ENCODE data around the gene CALB2. TPM values are rescaled to one million over a fixed set of nuclear protein-coding genes. Genes with fewer than 3 reads are reported as not detected.

The CALB2 gene
- total and polyA plus RNA-seq, 2 donors (not counting 3 experiments of a cell fraction or from before 2014, with no cell fraction given), result not detected

- DNase-seq (ENCODE audit: low read depth, low spot score) (no peak), FAIRE-seq (no peak)
- no peaks in the 10 kb centered on the region for H3K36me3 ChIP-seq (ENCODE audit: control insufficient read depth in 2 of 2, extremely low read depth in 1 of 2, insufficient read depth in 2 of 2, low read length in 2 of 2)
- TF ChIP-seq EZH2 (IDR thresholded peaks at IDR 0.05; ENCODE audit: borderline replicate concordance, low read depth, low read length, severe bottlenecking), result no peak
- no peak for TF ChIP-seq MAX (IDR thresholded peaks at IDR 0.05; ENCODE audit: insufficient read depth, insufficient read length)
- TF ChIP-seq, protein P1, sequence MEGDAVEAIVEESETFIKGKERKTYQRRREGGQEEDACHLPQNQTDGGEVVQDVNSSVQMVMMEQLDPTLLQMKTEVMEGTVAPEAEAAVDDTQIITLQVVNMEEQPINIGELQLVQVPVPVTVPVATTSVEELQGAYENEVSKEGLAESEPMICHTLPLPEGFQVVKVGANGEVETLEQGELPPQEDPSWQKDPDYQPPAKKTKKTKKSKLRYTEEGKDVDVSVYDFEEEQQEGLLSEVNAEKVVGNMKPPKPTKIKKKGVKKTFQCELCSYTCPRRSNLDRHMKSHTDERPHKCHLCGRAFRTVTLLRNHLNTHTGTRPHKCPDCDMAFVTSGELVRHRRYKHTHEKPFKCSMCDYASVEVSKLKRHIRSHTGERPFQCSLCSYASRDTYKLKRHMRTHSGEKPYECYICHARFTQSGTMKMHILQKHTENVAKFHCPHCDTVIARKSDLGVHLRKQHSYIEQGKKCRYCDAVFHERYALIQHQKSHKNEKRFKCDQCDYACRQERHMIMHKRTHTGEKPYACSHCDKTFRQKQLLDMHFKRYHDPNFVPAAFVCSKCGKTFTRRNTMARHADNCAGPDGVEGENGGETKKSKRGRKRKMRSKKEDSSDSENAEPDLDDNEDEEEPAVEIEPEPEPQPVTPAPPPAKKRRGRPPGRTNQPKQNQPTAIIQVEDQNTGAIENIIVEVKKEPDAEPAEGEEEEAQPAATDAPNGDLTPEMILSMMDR (IDR thresholded peaks at IDR 0.05; ENCODE audit: extremely low read depth in 1 of 2, insufficient read depth in 1 of 2, low read depth in 1 of 2, low read length in 2 of 2), result no peak
- TF ChIP-seq GATA2 (IDR thresholded peaks at IDR 0.05; ENCODE audit: insufficient read depth, insufficient read length, low read depth, low read length), result no peak
- no peak for TF ChIP-seq POLR2A (IDR thresholded peaks at IDR 0.05; ENCODE audit: low read depth, low read length)
- TF ChIP-seq MYC (IDR thresholded peaks at IDR 0.05; ENCODE audit: low read depth, low read length), result no peak
- TF ChIP-seq JUN (IDR thresholded peaks at IDR 0.05; ENCODE audit: borderline replicate concordance, insufficient read depth, insufficient read length, low read depth), result no peak
- TF ChIP-seq FOS (IDR thresholded peaks at IDR 0.05; ENCODE audit: borderline replicate concordance, insufficient read depth, low read length), result no peak
- no peak for TF ChIP-seq POLR2AphosphoS5 (IDR thresholded peaks at IDR 0.05; ENCODE audit: insufficient read depth, low read depth, low read length)
- CTCF ChIA-PET, result interaction anchor here (1.9 kb wide), 1 partner anchor 8 kb away, joined by 7 read pairs; no protein-coding TSS in a partner anchor
- no peak overlapping the region for H3K27ac ChIP-seq (ENCODE audit: insufficient read depth, low read depth, low read length)
- no peaks in the 10 kb centered on the region for H3K27me3 ChIP-seq (ENCODE audit: control insufficient read depth in 2 of 2, insufficient read depth in 2 of 2, low read length in 2 of 2)
- no peak overlapping the region for H3K4me3 ChIP-seq (replicated peaks in 1 of 3; ENCODE audit: insufficient read depth in 1 of 3, low read depth in 1 of 3, low read length in 3 of 3)
- no peaks in the 10 kb centered on the region for H3K4me1 ChIP-seq (ENCODE audit: control insufficient read depth, extremely low read depth, insufficient read depth, low read length)
- no TSS peak for BruUV-seq (replicated peaks)
- dilution Hi-C loops (cut with MboI; ENCODE audit: extremely low pct_ligation_motif_present, low sequenced_read_pairs), result no loop called here
- POLR2A ChIA-PET, result no interaction called here
- no peak overlapping the region for H3K9ac ChIP-seq (replicated peaks; ENCODE audit: extremely low read depth, insufficient read depth, low read length)
- no peak overlapping the region for H2AFZ ChIP-seq (ENCODE audit: low read depth, low read length)
- no peaks in the 10 kb centered on the region for H3K9me3 ChIP-seq (replicated peaks; ENCODE audit: control insufficient read depth, insufficient read depth, low read length)
- H3K9me1 ChIP-seq (replicated peaks; ENCODE audit: control insufficient read depth, extremely low read depth, insufficient read depth, low read length), result no peaks in the 10 kb centered on the region
- H3K4me2 ChIP-seq (ENCODE audit: insufficient read depth, low read length), result no peak overlapping the region
- H4K20me1 ChIP-seq (replicated peaks; ENCODE audit: control insufficient read depth, extremely low read depth, insufficient read depth, low read length), result no peaks in the 10 kb centered on the region
- intact Hi-C loops (cut with micrococcal nuclease), result no loop called here
- no peaks in the 10 kb centered on the region for H3K79me2 ChIP-seq (ENCODE audit: control insufficient read depth, insufficient read depth, low read length)
Observed at GRCh38 chr16:71404364-71404763, 45.8 kb downstream of the CALB2 start.
